Mesenchymal stem cell (in vitro differentiated cells and primary cell): ENCODE data around the gene RTN4.
"Not testable (repeated sequence)": the region's sequence is repeated elsewhere in the genome, so short reads cannot be mapped to it uniquely, and the experiment has no call there.

Experiments
- DNase-seq: peaks from one replicate; pipeline ENCODE4 v3.0.0-alpha.2; 2013
- H2AFZ ChIP-seq: one replicate; pipeline ENCODE4 v1.6.1; 2013; ENCODE audit warnings: low read depth, mild to moderate bottlenecking, control low read depth, inconsistent platforms, low read length, moderate library complexity
- H2AK5ac ChIP-seq: 2 replicates; pipeline ENCODE4 v1.6.1; 2013; ENCODE audit warnings: low read length, moderate library complexity, mild to moderate bottlenecking, inconsistent platforms; ENCODE audit not compliant: severe bottlenecking
- H2BK120ac ChIP-seq: one replicate; pipeline ENCODE4 v1.6.1; 2013; ENCODE audit warnings: low read depth, mild to moderate bottlenecking, inconsistent platforms, low read length, moderate library complexity
- H2BK12ac ChIP-seq, 2 experiments: one replicate each; pipeline ENCODE4 v1.6.1; 2013; ENCODE audit warnings: inconsistent platforms in 2 of 2, low read length in 2 of 2, mild to moderate bottlenecking in 2 of 2, moderate library complexity in 2 of 2, control low read depth in 1 of 2
- H2BK15ac ChIP-seq: one replicate; pipeline ENCODE4 v1.6.1; 2013; ENCODE audit warnings: mild to moderate bottlenecking, low read depth, inconsistent platforms; ENCODE audit not compliant: poor library complexity, severe bottlenecking
- H2BK5ac ChIP-seq: 2 replicates; pipeline ENCODE4 v1.6.1; 2013; ENCODE audit warnings: low read depth, mild to moderate bottlenecking, low read length, control low read depth, inconsistent platforms; ENCODE audit not compliant: poor library complexity, severe bottlenecking
- H3K14ac ChIP-seq, 2 experiments: one replicate each; pipeline ENCODE4 v1.6.1; 2013; ENCODE audit warnings: inconsistent platforms in 2 of 2, low read length in 2 of 2, control low read depth in 1 of 2, mild to moderate bottlenecking in 1 of 2, moderate library complexity in 1 of 2
- H3K18ac ChIP-seq, 2 experiments: one replicate each; pipeline ENCODE4 v1.6.1; 2013; ENCODE audit warnings: inconsistent platforms in 2 of 2, low read length in 2 of 2, control low read depth in 1 of 2, low read depth in 1 of 2, mild to moderate bottlenecking in 1 of 2
- H3K23ac ChIP-seq, 2 experiments: one replicate each; pipeline ENCODE4 v1.6.1; 2013; ENCODE audit warnings: inconsistent platforms in 2 of 2, low read length in 2 of 2, mild to moderate bottlenecking in 2 of 2, moderate library complexity in 2 of 2, control low read depth in 1 of 2
- H3K27ac ChIP-seq: 2 replicates; pipeline ENCODE4 v1.5.1; 2013; ENCODE audit warnings: mild to moderate bottlenecking, moderate library complexity, low read length, control low read depth, inconsistent platforms; ENCODE audit not compliant: poor library complexity, severe bottlenecking
- H3K27me3 ChIP-seq, 2 experiments: 2 replicates each; pipeline versions ENCODE4 v1.6.1 to v1.7.0; 2013; ENCODE audit warnings: low read length in 2 of 2, mild to moderate bottlenecking in 2 of 2, moderate library complexity in 2 of 2, control low read depth in 1 of 2, inconsistent platforms in 1 of 2; ENCODE audit not compliant: control insufficient read depth in 1 of 2, insufficient read depth in 1 of 2
- H3K36me3 ChIP-seq, 2 experiments: 2 replicates each; pipeline versions ENCODE4 v1.6.1 to v1.7.0; 2013; ENCODE audit warnings: low read length in 2 of 2, control low read depth in 1 of 2, inconsistent platforms in 1 of 2, low read depth in 1 of 2, mild to moderate bottlenecking in 1 of 2; ENCODE audit not compliant: insufficient read depth in 2 of 2, control insufficient read depth in 1 of 2
- H3K4ac ChIP-seq, 2 experiments: one replicate each; pipeline ENCODE4 v1.6.1; 2013; ENCODE audit warnings: inconsistent platforms in 2 of 2, low read length in 2 of 2, mild to moderate bottlenecking in 2 of 2, moderate library complexity in 2 of 2, control low read depth in 1 of 2, low read depth in 1 of 2
- H3K4me1 ChIP-seq: 2 replicates; pipeline ENCODE4 v1.6.1; 2013; ENCODE audit warnings: low read depth, low read length, control low read depth; ENCODE audit not compliant: control insufficient read depth, insufficient read depth
- H3K4me2 ChIP-seq: 2 replicates; pipeline ENCODE4 v1.6.1; 2013; ENCODE audit warnings: low read length, mild to moderate bottlenecking, inconsistent platforms; ENCODE audit not compliant: poor library complexity, severe bottlenecking
- H3K4me3 ChIP-seq, 2 experiments: 2 replicates each; pipeline versions ENCODE4 v1.5.1 to v1.7.0; 2013; ENCODE audit warnings: low read length in 2 of 2, mild to moderate bottlenecking in 2 of 2, control low read depth in 1 of 2, low read depth in 1 of 2; ENCODE audit not compliant: insufficient read depth in 1 of 2
- H3K79me1 ChIP-seq: replicated peaks from 2 replicates; pipeline ENCODE4 v1.6.1; 2013; ENCODE audit warnings: mild to moderate bottlenecking, control low read depth, low read length, inconsistent platforms; ENCODE audit not compliant: poor library complexity, severe bottlenecking
- H3K9ac ChIP-seq: 2 replicates; pipeline ENCODE4 v1.7.0; 2013; ENCODE audit warnings: mild to moderate bottlenecking, low read length, moderate library complexity
- H3K9me3 ChIP-seq: 2 replicates; pipeline ENCODE4 v1.7.0; 2013; ENCODE audit warnings: mild to moderate bottlenecking, low read length; ENCODE audit not compliant: control insufficient read depth
- H4K8ac ChIP-seq: one replicate; pipeline ENCODE4 v1.6.1; 2013; ENCODE audit warnings: inconsistent platforms, mild to moderate bottlenecking, low read length, moderate library complexity
- H4K91ac ChIP-seq: one replicate; pipeline ENCODE4 v1.6.1; 2013; ENCODE audit warnings: mild to moderate bottlenecking, low read length, inconsistent platforms
- WGBS: methylation state at CpG from one replicate; pipeline ENCODE4 v1.1.7; 2013; ENCODE audit warnings: mixed read lengths; 5-methylcytosine and 5-hydroxymethylcytosine counted together

Gene RTN4

GRCh38 chr2:55054106-55054875 lies 4.0 kb upstream of the RTN4 start:
- no peak for DNase-seq
- no peak overlapping the region for H3K23ac ChIP-seq
- H3K79me1 ChIP-seq = peaks cover 3% of the 10 kb centered on the region
- H3K4me3 ChIP-seq = no peak overlapping the region
- peaks cover 3% of the 10 kb centered on the region for H3K4me1 ChIP-seq
- H3K36me3 ChIP-seq = no peaks in the 10 kb centered on the region
- no peak overlapping the region for H2BK120ac ChIP-seq
- no peak overlapping the region for H2AFZ ChIP-seq
- no peak overlapping the region for H4K8ac ChIP-seq
- 98% methylated on average over 3 of the region's 7 CpGs for WGBS
- no peak overlapping the region for H3K18ac ChIP-seq
- no peak overlapping the region for H3K4ac ChIP-seq
- no peak overlapping the region for H3K27ac ChIP-seq
- H3K9ac ChIP-seq = no peak overlapping the region
- H2BK5ac ChIP-seq = no peak overlapping the region
- no peak overlapping the region for H4K91ac ChIP-seq
- H2BK15ac ChIP-seq = no peak overlapping the region
- H3K14ac ChIP-seq = no peak overlapping the region
- no peaks in the 10 kb centered on the region for H3K27me3 ChIP-seq
- peaks cover 9% of the 10 kb centered on the region for H3K9me3 ChIP-seq
- H3K4me2 ChIP-seq = no peak overlapping the region
- H2BK12ac ChIP-seq = peak overlapping the region in 1 of 2 experiments; percentile 89
- H2AK5ac ChIP-seq = peak overlapping the region; percentile 4

DNA sequence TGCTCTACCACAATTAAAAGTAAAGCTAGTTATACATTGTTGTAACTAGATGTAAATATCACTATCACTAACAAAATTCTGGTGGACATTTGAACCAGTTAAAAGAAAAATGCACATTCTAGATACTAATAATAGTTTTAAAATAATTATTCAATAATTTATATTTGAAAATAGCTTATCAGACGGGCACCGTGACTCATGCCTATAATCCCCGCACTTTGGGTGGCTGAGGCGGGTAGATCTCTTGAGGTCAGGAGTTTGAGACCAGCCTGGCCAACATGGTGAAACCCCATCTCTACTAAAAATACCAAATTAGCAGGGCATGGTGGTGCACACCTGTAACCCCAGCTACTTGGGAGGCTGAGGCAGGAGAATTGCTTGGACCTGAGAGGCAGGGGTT lies 3.0 kb upstream of the RTN4 start:
- H3K9ac ChIP-seq, H2BK12ac ChIP-seq, H3K4me2 ChIP-seq, H3K23ac ChIP-seq, H3K4me1 ChIP-seq, DNase-seq, H3K79me1 ChIP-seq, H2BK5ac ChIP-seq, H2AK5ac ChIP-seq, H3K36me3 ChIP-seq, H3K14ac ChIP-seq, H4K91ac ChIP-seq, H3K27ac ChIP-seq, H2BK120ac ChIP-seq, H4K8ac ChIP-seq, H3K4ac ChIP-seq, H3K9me3 ChIP-seq, H3K27me3 ChIP-seq, H3K18ac ChIP-seq, H3K4me3 ChIP-seq, H2BK15ac ChIP-seq, H2AFZ ChIP-seq: not testable (repeated sequence)
- WGBS = 58% methylated on average over 4 of the region's 4 CpGs

DNA sequence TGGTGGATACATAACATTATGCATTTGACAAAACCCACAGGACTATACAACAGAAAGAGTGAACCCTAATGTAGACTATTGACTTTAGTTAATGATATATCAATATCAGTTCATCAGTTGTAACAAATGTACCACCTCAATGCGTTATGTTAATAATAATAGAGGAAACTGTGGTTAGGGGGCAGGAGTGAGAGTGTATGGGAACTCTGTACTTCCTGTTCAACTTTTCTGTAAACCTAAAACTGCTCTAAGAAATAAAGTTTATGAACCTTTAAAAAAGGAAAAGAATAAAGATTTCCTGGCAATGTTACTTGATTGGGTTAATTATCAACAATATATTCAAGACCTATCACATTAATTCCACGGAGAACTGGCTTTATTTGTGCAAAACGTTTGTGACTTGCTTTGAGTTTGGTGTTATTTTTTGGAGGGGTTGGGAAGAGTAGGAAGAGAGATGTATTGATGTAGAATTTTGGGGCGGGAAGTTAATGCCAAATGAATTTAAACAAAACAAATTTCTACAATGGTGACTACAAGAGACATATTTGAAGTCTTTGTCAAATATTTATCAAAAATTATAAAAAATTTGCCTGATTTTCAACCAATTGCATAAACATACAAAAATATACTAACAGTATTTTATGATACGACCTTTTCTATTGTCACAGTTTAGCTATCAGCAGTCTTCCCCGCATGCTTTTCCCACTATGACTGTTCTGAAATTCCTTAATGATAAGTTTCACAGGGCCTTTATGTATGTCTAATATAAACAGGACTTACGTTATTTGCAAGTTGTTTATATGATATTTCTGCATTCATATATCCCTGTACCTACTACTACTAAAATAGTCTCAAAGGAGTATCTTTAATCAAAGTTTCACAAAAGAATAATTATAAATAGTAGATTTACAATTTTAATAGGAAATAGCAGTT lies 2.1 kb upstream of the RTN4 start:
- H3K23ac ChIP-seq = no peak overlapping the region
- no peak overlapping the region for H2BK12ac ChIP-seq
- no peak overlapping the region for H4K8ac ChIP-seq
- WGBS = 20% methylated on average over 1 of the region's 7 CpGs
- no peak overlapping the region for H2BK5ac ChIP-seq
- peaks cover 3% of the 10 kb centered on the region for H3K4me1 ChIP-seq
- H3K14ac ChIP-seq = no peak overlapping the region
- peak overlapping the region; percentile 100 for H3K9ac ChIP-seq
- DNase-seq = peak; percentile 46
- H2BK15ac ChIP-seq = no peak overlapping the region
- no peak overlapping the region for H2BK120ac ChIP-seq
- H3K4ac ChIP-seq = no peak overlapping the region
- no peak overlapping the region for H4K91ac ChIP-seq
- H3K18ac ChIP-seq = no peak overlapping the region
- H3K27me3 ChIP-seq = no peaks in the 10 kb centered on the region
- H3K36me3 ChIP-seq = peaks cover 0 to 7% of the 10 kb centered on the region in 2 experiments
- H2AK5ac ChIP-seq = no peak overlapping the region
- H2AFZ ChIP-seq = no peak overlapping the region
- H3K79me1 ChIP-seq = peaks cover 3% of the 10 kb centered on the region
- H3K9me3 ChIP-seq = peaks cover 9% of the 10 kb centered on the region
- H3K27ac ChIP-seq = peak overlapping the region; percentile 92
- H3K4me3 ChIP-seq = peak overlapping the region in 1 of 2 experiments; percentile 98
- H3K4me2 ChIP-seq = no peak overlapping the region
